ENCODE data around the gene DIP2C. TPM values are rescaled to one million over a fixed set of nuclear protein-coding genes. Genes with fewer than 3 reads are reported as not detected.

DIP2C gene
- total RNA-seq, 2 experiments from 2014 or later, result 0.85 to 0.95 TPM

GRCh38 chr10:339038-339391 lies 350.5 kb downstream of the DIP2C start:
- DNase-seq, result no peak
- ATAC-seq, result no peak
- no peak for TF ChIP-seq CTCF (IDR thresholded peaks at IDR 0.05)
- intact Hi-C loops (cut with micrococcal nuclease), result loop anchor here (10.0 kb wide), 1 partner anchor 116 kb away; no protein-coding TSS in a partner anchor
- H3K36me3 Mint-ChIP-seq (ENCODE audit: low read depth), result no peaks in the 10 kb centered on the region
- no peak overlapping the region for H3K4me3 Mint-ChIP-seq
- no peak overlapping the region for H3K27ac Mint-ChIP-seq
- H3K27me3 Mint-ChIP-seq, result no peaks in the 10 kb centered on the region
- peaks cover 10% of the 10 kb centered on the region for H3K4me1 Mint-ChIP-seq (ENCODE audit: low read depth)
- ChIA-PET POLR2A (no interaction called here), CTCF (no interaction called here)
- H3K9me3 Mint-ChIP-seq, result no peaks in the 10 kb centered on the region

GRCh38 chr10:338171-339037 lies 351.1 kb downstream of the DIP2C start:
- CTCF ChIA-PET, result no interaction called here
- no peak for TF ChIP-seq CTCF (IDR thresholded peaks at IDR 0.05)
- no peak overlapping the region for H3K27ac Mint-ChIP-seq
- no peaks in the 10 kb centered on the region for H3K27me3 Mint-ChIP-seq
- DNase-seq, result peak; percentile 18
- ATAC-seq, result peak; percentile 25
- H3K9me3 Mint-ChIP-seq, result no peaks in the 10 kb centered on the region
- POLR2A ChIA-PET, result interaction anchor here (0.6 to 1.5 kb wide), 2 partner anchors 68 to 189 kb away, joined by 4 read pairs; no protein-coding TSS in a partner anchor
- H3K36me3 Mint-ChIP-seq (ENCODE audit: low read depth), result no peaks in the 10 kb centered on the region
- no peak overlapping the region for H3K4me3 Mint-ChIP-seq
- peaks cover 16% of the 10 kb centered on the region for H3K4me1 Mint-ChIP-seq (ENCODE audit: low read depth)
- intact Hi-C loops (cut with micrococcal nuclease), result loop anchor here (10.0 kb wide), 1 partner anchor 116 kb away; no protein-coding TSS in a partner anchor

GRCh38 chr10:336247-336646 lies 353.2 kb downstream of the DIP2C start:
- DNase-seq (no peak), ATAC-seq (no peak)
- Mint-ChIP-seq H3K9me3 (no peaks in the 10 kb centered on the region), H3K27ac (no peak overlapping the region), H3K4me3 (no peak overlapping the region), H3K4me1 (ENCODE audit: low read depth) (peaks cover 27% of the 10 kb centered on the region), H3K36me3 (ENCODE audit: low read depth) (no peaks in the 10 kb centered on the region), H3K27me3 (no peaks in the 10 kb centered on the region)
- CTCF ChIA-PET, result no interaction called here
- no peak for TF ChIP-seq CTCF (IDR thresholded peaks at IDR 0.05)
- intact Hi-C loops (cut with micrococcal nuclease), result loop anchor here (10.0 kb wide), 1 partner anchor 119 kb away; no protein-coding TSS in a partner anchor
- POLR2A ChIA-PET, result interaction anchor here (0.7 kb wide), 1 partner anchor 65 kb away, joined by 3 read pairs; no protein-coding TSS in a partner anchor

GRCh38 chr10:335151-335800 lies 354.2 kb downstream of the DIP2C start:
- no peak overlapping the region for H3K4me3 Mint-ChIP-seq
- DNase-seq, result no peak
- peaks cover 28% of the 10 kb centered on the region for H3K4me1 Mint-ChIP-seq (ENCODE audit: low read depth)
- no peak for ATAC-seq
- H3K9me3 Mint-ChIP-seq, result no peaks in the 10 kb centered on the region
- no peaks in the 10 kb centered on the region for H3K27me3 Mint-ChIP-seq
- H3K36me3 Mint-ChIP-seq (ENCODE audit: low read depth), result no peaks in the 10 kb centered on the region
- CTCF ChIA-PET, result interaction anchor here (0.8 kb wide), 1 partner anchor 164 kb away, joined by 3 read pairs; no protein-coding TSS in a partner anchor
- TF ChIP-seq CTCF (IDR thresholded peaks at IDR 0.05), result no peak
- POLR2A ChIA-PET, result interaction anchor here (0.8 kb wide), 1 partner anchor 9 kb away, joined by 3 read pairs; no protein-coding TSS in a partner anchor
- H3K27ac Mint-ChIP-seq, result no peak overlapping the region
- intact Hi-C loops (cut with micrococcal nuclease), result loop anchor here (10.0 kb wide), 1 partner anchor 120 kb away; no protein-coding TSS in a partner anchor
